ENCODE results near the gene FBXL17. TPM values are rescaled to one million over a fixed set of nuclear protein-coding genes. Genes with fewer than 3 reads are reported as not detected.

Gene FBXL17
- polyA plus RNA-seq, 5 donors, result 14.5 to 22.6 (median 21.9) TPM

GRCh38 chr5:107867266-107867665 lies 514.6 kb downstream of the FBXL17 start:
- DNase-seq, result no peak

- DNase-seq, result no peak
Measured at GRCh38 chr5:107864793-107865192, 517.1 kb downstream of the FBXL17 start.

- no peak for DNase-seq
Measured at GRCh38 chr5:107863125-107863524, 518.8 kb downstream of the FBXL17 start.

- DNase-seq, result no peak
Measured at GRCh38 chr5:107861565-107861964, 520.3 kb downstream of the FBXL17 start.

- no peak for DNase-seq
Measured at GRCh38 chr5:107860044-107860443, 521.9 kb downstream of the FBXL17 start.

GRCh38 chr5:107858788-107859187 lies 523.1 kb downstream of the FBXL17 start:
- no peak for DNase-seq

GRCh38 chr5:107858324-107858723 lies 523.6 kb downstream of the FBXL17 start:
- DNase-seq, result no peak

- DNase-seq, result no peak
Measured at GRCh38 chr5:107857785-107858184, 524.1 kb downstream of the FBXL17 start.

- no peak for DNase-seq
Measured at GRCh38 chr5:107855171-107855570, 526.7 kb downstream of the FBXL17 start.

- no peak for DNase-seq
Measured at GRCh38 chr5:107853696-107854095, 528.2 kb downstream of the FBXL17 start.

GRCh38 chr5:107853031-107853430 lies 528.9 kb downstream of the FBXL17 start:
- no peak for DNase-seq

- DNase-seq, result no peak
Measured at GRCh38 chr5:107849118-107849517, 532.8 kb downstream of the FBXL17 start.

- DNase-seq, result no peak
Measured at GRCh38 chr5:107840592-107840991, 541.3 kb downstream of the FBXL17 start.

GRCh38 chr5:107840161-107840560 lies 541.7 kb downstream of the FBXL17 start:
- DNase-seq, result no peak

- DNase-seq, result no peak
Measured at GRCh38 chr5:107835096-107835495, 546.8 kb downstream of the FBXL17 start.

- DNase-seq, result no peak
Measured at GRCh38 chr5:107832746-107833145, 549.2 kb downstream of the FBXL17 start.

GRCh38 chr5:107831612-107832395 lies 550.1 kb downstream of the FBXL17 start:
- DNase-seq, result no peak

GRCh38 chr5:107830750-107831149 lies 551.1 kb downstream of the FBXL17 start:
- no peak for DNase-seq

- no peak for DNase-seq
Measured at GRCh38 chr5:107826311-107827000, 555.4 kb downstream of the FBXL17 start.

GRCh38 chr5:107824821-107825220 lies 557.1 kb downstream of the FBXL17 start:
- DNase-seq, result no peak

GRCh38 chr5:107821288-107821687 lies 560.6 kb downstream of the FBXL17 start:
- DNase-seq, result no peak

GRCh38 chr5:107820429-107820828 lies 561.5 kb downstream of the FBXL17 start:
- no peak for DNase-seq

- DNase-seq, result no peak
Measured at GRCh38 chr5:107817951-107818350, 563.9 kb downstream of the FBXL17 start.

Data from right lung (tissue), 5 donors.